HG03045 (cell line): ENCODE data around the gene DLGAP1.
"Not testable (repeated sequence)": the region's sequence is repeated elsewhere in the genome, so short reads cannot be mapped to it uniquely, and the experiment has no call there.

Experiments
- ATAC-seq: cut with Tn5 transposase; IDR thresholded peaks from one replicate; pipeline ENCODE4 v1.9.1; 2021; ENCODE audit warnings: mild to moderate bottlenecking, moderate library complexity; ENCODE audit not compliant: unreplicated experiment

The DLGAP1 gene

GRCh38 chr18:3619746-3620145 lies 835.4 kb downstream of the DLGAP1 start:
- ATAC-seq: no peak

GRCh38 chr18:3619222-3619621 lies 835.9 kb downstream of the DLGAP1 start:
- no peak for ATAC-seq

GRCh38 chr18:3616744-3617143 lies 838.4 kb downstream of the DLGAP1 start:
- ATAC-seq: no peak

GRCh38 chr18:3616142-3616541 lies 839.0 kb downstream of the DLGAP1 start:
- no peak for ATAC-seq

- ATAC-seq: no peak
Observed at GRCh38 chr18:3615374-3615985, 839.6 kb downstream of the DLGAP1 start.

GRCh38 chr18:3612315-3612714 lies 842.8 kb downstream of the DLGAP1 start:
- ATAC-seq: no peak

GRCh38 chr18:3611313-3612090 lies 843.6 kb downstream of the DLGAP1 start:
- ATAC-seq: no peak

GRCh38 chr18:3610813-3611212 lies 844.3 kb downstream of the DLGAP1 start:
- ATAC-seq: no peak

GRCh38 chr18:3610188-3610708 lies 844.9 kb downstream of the DLGAP1 start:
- ATAC-seq: no peak

GRCh38 chr18:3608488-3608887 lies 846.6 kb downstream of the DLGAP1 start:
- no peak for ATAC-seq

- ATAC-seq: not testable (repeated sequence)
Observed at GRCh38 chr18:3608099-3608453, 847.0 kb downstream of the DLGAP1 start.

GRCh38 chr18:3607309-3608098 lies 847.6 kb downstream of the DLGAP1 start:
- no peak for ATAC-seq

- ATAC-seq: not testable (repeated sequence)
Observed at GRCh38 chr18:3606863-3607262, 848.2 kb downstream of the DLGAP1 start.

- ATAC-seq: no peak
Observed at GRCh38 chr18:3605954-3606443, 849.1 kb downstream of the DLGAP1 start.

- no peak for ATAC-seq
Observed at GRCh38 chr18:3605486-3605952, 849.6 kb downstream of the DLGAP1 start.

- ATAC-seq: peak; percentile 86
Observed at GRCh38 chr18:3604498-3605408, 850.4 kb downstream of the DLGAP1 start.

- no peak for ATAC-seq
Observed at GRCh38 chr18:3604235-3604497, 850.9 kb downstream of the DLGAP1 start.

- ATAC-seq: no peak
Observed at GRCh38 chr18:3603421-3604234, 851.5 kb downstream of the DLGAP1 start.

GRCh38 chr18:3601106-3601755 lies 853.9 kb downstream of the DLGAP1 start:
- ATAC-seq: not testable (repeated sequence)
